ENCODE measurements around the gene FBLN1. TPM values are rescaled to one million over a fixed set of nuclear protein-coding genes. Genes with fewer than 3 reads are reported as not detected.
"Not testable (repeated sequence)": the region's sequence is repeated elsewhere in the genome, so short reads cannot be mapped to it uniquely, and the experiment has no call there.

FBLN1 gene
- total RNA-seq, 1 donor from 2014 or later = 7.4 TPM

DNA sequence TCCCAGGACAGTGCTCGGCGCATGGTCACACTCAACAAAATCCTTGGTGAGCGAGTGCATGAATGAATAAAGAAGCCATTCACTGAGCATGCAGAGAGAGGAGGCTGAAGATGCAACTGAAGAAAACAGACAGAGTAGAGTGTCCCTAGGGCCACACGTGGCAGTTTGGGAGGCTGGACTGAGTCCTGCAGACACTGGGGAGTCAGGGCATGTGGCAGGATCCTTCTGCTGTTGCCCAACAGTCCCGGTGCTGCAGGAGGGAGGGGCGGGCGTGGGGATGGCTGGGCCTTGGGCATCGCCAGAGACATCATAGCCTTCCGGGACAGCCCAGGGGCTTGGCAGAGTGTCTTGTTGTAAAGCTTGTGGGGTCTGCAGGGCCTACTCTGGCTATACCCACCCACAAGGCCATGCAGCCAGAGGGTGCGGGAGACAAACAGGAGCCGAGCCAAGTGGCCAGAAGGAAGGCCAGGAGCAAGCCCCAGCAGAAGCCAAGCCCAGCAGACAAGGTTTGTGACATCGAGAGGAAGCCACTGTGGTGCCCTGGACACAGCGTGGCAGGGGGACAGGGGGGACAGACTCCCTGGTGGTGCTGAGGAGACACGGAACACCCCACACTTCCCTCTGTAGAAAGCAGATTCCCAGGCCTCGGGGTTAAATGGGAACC, 26.7 kb upstream of the FBLN1 start:
- no peak for DNase-seq (ENCODE audit: extremely low read depth, low read depth, low spot score)

- no peak for DNase-seq (ENCODE audit: extremely low read depth, low read depth, low spot score)
These were observed 25.9 kb upstream of the FBLN1 start for GRCh38 chr22:45476814-45477213.

- no peak for DNase-seq (ENCODE audit: extremely low read depth, low read depth, low spot score)
These were observed 25.1 kb upstream of the FBLN1 start for GRCh38 chr22:45477366-45478107.

GRCh38 chr22:45478108-45478771, 24.4 kb upstream of the FBLN1 start:
- no peak for DNase-seq (ENCODE audit: extremely low read depth, low read depth, low spot score)

- DNase-seq (ENCODE audit: extremely low read depth, low read depth, low spot score) = no peak
These were observed 22.0 kb upstream of the FBLN1 start for GRCh38 chr22:45480717-45481116.

DNA sequence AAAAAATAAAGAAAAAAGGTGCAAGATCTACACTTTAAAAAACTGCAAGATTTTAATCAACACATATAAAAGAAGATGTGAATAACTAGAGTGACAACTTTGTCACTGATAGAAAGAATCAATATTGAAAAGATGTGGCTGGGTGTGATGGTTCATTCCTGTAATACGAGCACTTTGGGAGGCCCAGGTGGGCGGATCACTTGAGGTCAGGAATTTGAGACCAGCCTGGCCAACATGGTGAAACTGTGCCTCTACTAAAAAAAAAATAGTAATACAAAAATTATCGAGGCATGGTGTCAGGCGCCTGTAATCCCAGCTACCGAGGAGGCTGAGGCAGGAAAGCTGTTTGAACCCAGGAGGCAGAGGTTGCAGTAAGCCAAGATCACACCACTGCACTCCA, 21.0 kb upstream of the FBLN1 start:
- DNase-seq (ENCODE audit: extremely low read depth, low read depth, low spot score) = no peak

- no peak for DNase-seq (ENCODE audit: extremely low read depth, low read depth, low spot score)
These were observed 20.5 kb upstream of the FBLN1 start for GRCh38 chr22:45482169-45482568.

DNA sequence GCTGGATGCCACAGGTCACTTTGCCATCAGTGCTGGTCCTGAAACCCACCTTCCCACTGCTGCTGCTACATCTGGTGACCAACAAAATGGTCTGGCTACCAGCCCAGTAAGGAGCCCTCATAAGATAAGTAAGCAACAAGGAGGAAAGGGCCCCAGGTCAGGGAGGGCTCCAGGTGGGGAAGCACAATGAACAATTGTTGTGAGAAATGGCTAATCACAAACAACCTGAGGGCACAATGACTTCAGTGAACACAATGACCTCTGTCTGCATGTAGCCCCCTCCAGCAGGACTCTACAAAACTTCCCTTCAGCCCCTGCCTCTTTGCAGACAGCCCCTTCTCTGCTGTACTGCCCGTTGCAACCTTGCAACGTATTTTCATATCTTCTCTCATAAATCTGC, 19.4 kb upstream of the FBLN1 start:
- no peak for DNase-seq (ENCODE audit: extremely low read depth, low read depth, low spot score)

DNA sequence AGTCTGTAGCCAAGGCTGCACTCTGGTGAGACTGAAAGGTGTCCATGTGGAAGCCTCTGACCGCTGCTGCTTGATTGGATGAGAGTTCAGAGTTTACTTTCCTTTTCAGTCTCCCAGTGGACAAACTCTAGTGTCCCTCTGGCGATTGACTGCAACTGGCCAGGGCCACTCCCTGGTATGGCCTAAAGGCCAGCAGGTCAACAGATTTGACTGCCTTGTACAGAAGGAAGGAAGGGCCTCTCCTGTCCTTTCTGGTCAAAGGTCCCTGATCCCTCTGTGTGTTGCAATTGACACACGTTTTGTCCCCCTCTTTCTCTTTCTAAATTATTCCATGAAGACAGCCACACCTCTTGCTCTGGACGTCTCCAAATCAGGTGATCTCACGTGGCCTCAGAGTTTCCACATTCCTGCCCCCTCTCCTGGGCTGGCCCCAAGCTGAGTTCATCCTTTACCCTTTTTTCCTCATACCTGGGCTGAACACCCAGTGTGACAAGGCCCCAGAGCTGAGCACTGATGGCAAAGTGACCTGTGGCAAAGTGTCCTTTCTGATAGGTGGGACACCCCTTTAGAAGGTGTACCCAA, 18.7 kb upstream of the FBLN1 start:
- DNase-seq (ENCODE audit: extremely low read depth, low read depth, low spot score) = no peak

DNA sequence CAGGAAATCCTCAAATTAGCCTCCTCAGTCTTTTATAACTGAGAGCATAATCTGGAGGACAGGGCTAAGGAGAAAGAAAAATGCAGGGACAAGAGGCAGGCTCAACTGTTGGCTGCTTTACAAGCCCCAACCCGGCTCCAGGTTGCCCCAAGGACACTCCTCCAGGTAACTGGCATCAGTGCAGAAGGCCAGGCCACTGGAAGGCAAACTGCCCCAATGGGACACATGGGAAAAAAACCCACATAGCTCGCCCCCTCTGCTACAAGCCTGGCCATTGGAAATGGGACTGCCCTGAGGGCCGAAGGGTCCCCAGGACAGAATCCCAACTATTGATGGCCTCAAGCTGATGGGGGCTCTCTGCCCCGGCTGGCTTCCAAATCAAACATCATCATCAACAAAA, 17.9 kb upstream of the FBLN1 start:
- DNase-seq (ENCODE audit: extremely low read depth, low read depth, low spot score) = no peak

- no peak for DNase-seq (ENCODE audit: extremely low read depth, low read depth, low spot score)
These were observed 17.4 kb upstream of the FBLN1 start for GRCh38 chr22:45485261-45485660.

- no peak for DNase-seq (ENCODE audit: extremely low read depth, low read depth, low spot score)
These were observed 13.8 kb upstream of the FBLN1 start for GRCh38 chr22:45488764-45489370.

DNA sequence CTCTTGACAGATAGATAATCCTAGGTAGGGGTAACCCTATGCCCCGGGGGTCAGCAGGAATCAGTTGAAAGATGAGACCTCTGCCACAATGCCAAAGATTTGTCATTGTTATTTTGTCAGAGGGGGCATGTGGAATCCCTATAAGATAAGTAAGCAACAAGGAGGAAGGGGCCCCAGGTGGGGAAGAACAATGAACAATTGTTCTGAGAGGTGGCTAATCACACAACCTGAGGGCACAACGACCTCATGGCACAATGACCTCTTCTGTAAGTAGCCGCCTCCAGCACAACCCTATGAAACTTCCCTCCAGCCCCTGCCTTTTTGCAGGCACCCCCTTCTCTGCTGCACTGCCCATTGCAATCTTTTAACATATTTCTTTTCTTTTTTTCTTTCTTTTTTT, 11.8 kb upstream of the FBLN1 start:
- DNase-seq (ENCODE audit: extremely low read depth, low read depth, low spot score) = no peak

DNA sequence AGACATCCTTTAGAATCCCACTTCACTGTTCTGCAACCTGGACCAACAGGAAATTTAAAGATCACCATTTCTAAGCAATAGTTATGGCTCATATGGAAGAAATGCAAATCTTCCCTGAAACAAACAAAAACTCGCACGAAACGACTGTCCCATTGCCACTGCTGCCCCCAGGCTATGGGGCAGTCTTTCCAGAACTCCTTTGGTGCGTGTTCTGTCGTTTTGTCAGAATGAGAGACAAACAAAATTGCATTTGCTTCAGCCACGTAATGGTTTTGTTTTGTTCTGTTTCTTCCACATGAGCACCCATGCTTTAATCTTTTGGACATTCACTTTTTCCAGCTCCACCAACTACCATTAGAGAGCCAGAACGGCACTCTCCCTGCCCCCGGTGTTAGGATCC, 10.8 kb upstream of the FBLN1 start:
- no peak for DNase-seq (ENCODE audit: extremely low read depth, low read depth, low spot score)

GRCh38 chr22:45493286-45493771, 9.4 kb upstream of the FBLN1 start:
- DNase-seq (ENCODE audit: extremely low read depth, low read depth, low spot score) = no peak

DNA sequence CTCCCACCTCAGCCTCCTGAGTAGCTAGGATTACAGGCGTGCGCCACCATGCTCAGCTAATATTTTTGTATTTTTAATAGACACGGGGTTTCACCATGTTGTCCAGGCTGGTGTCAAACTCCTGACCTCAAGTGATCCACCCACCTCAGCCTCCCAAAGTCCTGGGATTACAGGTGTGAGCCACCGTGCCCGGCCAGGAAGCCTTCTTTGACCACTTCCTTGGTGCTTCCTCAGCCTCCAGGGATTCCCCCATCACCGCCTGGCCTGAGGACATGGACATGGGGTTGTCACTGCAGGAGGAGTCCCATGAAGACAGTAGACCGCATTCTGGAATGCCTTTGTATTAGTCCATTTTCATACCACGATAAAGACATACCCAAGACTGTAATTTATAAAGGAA, 8.4 kb upstream of the FBLN1 start:
- not testable (repeated sequence) for DNase-seq (ENCODE audit: extremely low read depth, low read depth, low spot score)

DNA sequence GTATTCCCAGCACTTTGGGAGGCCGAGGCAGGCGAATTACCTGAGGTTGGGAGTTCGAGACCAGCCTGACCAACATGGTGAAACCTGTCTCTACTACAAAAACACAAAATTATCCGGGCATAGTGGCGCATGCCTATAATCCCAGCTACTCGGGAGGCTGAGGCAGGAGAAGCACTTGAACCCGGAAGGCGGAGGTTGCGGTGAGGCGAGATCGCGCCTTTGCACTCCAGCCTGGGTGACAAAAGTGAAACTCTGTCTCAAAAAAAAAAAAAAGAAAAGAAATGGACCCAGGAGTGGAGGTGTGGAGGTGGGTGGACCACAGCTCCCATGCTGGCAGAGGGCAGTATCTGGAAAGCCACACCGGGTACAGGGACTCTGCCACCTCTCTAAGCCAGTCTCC, 7.1 kb upstream of the FBLN1 start:
- DNase-seq (ENCODE audit: extremely low read depth, low read depth, low spot score) = not testable (repeated sequence)

GRCh38 chr22:45496451-45496941, 6.2 kb upstream of the FBLN1 start:
- no peak for DNase-seq (ENCODE audit: extremely low read depth, low read depth, low spot score)

DNA sequence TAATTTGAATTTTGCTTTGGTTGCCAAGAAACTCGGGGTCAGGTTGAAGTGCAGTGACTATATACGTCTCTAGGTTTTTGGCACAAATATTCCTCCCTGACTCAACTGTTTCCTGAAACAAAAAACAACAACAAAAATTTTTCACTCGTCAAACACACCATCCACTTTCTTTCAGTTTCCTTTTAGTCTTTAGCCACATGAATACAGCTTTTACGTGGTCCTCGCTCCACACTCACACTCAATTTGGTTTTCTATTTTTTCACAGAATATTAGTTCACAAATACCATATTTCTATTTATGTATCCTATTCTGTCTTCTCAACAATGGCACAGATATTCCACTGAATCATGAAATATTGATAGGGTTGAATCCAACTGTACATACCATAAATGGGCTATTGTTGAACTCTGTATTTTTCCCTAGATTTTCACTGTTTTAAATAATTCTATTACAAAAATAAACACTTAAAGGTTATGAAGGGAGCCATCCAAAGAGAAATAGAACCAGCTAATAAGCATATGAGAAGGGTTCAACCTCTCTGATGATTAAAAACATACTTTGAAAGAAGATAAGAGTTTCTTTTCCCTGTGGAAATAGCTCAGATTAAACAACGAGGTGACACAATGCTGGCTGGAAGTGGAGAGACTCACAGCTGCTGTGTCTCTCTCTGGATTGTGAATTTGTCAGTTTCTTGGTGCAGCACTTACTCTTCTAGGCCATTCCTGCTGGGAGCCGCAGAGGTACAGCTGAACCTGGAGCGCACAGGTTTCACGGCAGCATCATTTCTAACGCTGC, 5.1 kb upstream of the FBLN1 start:
- no peak for DNase-seq (ENCODE audit: extremely low read depth, low read depth, low spot score)

- DNase-seq (ENCODE audit: extremely low read depth, low read depth, low spot score) = no peak
These were observed 2.9 kb upstream of the FBLN1 start for GRCh38 chr22:45499746-45500145.

All from glomerular endothelial cell (primary cell).